UCSD-AML1 (cell line): ENCODE data around the gene CASP6.

Experiments
- DNase-seq: peaks from one replicate; lab custom pipeline; 2025; ENCODE audit not compliant: unreplicated experiment; lab: John Stamatoyannopoulos, UW

Gene CASP6

DNA sequence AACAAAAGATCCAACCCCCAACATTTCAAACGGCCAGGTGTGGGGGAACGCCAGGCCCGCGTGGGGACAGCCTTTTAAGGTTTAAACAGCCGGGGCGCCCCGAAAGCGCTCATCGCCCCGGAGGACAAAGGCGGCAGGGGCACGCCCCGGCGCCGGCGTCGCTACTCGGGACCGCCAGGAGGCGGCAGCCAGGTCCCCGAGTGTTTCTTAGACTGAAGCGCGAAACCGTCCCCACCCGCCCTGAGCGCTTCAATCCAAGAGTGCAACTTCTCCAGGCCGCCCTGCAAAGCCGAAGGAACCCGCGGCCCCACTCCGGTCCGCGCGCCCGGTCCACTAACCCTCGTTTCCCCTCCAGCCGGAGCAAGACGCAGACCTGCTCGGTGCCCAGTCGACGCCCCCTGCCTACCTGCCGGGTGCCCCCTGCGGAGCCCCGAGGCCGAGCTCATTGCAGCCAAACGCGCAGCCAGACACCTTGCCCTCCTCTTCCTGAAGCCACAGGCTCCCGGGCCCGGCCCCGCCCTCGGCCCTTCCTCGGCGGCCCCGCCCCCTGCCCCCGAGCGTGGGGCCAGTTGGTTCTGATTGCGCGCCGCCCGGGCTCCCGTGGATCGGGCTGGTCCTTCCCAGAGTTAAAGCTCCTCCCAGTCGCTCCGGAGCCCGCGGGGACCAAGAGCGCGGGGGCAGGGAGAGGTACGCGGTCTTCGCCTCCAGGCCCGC lies at the start of gene CASP6:
CASP6 (minus strand) TSS at position 496 of the 714 bp plus-strand sequence; CDS start at position 446, 50 bp downstream.
- DNase-seq = peak; percentile 86

DNA sequence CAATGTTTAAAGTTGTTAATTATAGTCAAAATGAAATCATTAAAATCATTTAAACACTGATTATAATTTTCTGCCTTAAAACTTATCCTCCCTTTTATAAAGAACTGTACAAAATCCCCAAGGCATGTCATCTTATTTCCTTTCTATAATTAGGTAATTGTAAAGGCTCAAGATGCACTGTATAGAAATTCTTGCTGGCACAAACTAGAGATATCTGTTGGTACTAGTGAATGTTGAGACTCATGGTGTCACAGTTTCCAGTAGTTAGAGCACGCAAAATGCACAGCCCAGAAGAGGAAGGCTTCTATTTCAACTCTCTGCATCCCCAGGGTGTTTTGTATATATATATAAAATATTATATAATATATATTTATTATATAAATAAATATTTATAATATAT lies 49.3 kb upstream of the CASP6 start:
- DNase-seq = no peak

- no peak for DNase-seq
Observed at GRCh38 chr4:109751852-109752251, 48.6 kb upstream of the CASP6 start.

DNA sequence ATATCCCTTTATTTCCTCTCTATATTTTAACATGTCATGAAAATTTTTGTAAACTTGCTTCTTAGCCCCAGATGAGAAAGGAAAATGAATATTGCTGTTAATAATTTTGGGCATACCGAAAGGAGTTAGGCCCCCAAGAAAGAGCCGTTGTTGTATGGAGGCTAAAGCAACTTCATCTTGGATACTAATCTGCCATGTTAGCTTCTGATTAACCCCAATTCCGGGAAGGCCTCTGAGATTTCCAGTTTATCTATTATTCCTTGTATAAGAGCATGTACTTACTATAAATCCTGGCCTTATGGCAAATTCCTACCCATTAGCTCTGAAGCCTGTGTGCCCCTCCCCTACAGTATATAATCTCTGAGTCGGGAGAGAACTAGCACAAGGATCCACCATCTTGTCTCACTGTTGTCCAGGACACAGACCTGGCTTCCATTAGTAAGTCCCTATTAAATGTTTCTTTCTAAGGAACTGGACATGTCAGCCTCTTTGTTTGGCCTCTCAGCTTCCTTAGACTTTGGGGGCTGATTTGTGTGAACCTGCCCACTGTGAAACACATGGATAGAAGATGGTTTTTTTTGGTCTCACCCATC lies 47.5 kb upstream of the CASP6 start:
- no peak for DNase-seq

GRCh38 chr4:109749388-109750082 lies 46.3 kb upstream of the CASP6 start:
- no peak for DNase-seq

GRCh38 chr4:109748114-109748513 lies 44.9 kb upstream of the CASP6 start:
- no peak for DNase-seq

DNA sequence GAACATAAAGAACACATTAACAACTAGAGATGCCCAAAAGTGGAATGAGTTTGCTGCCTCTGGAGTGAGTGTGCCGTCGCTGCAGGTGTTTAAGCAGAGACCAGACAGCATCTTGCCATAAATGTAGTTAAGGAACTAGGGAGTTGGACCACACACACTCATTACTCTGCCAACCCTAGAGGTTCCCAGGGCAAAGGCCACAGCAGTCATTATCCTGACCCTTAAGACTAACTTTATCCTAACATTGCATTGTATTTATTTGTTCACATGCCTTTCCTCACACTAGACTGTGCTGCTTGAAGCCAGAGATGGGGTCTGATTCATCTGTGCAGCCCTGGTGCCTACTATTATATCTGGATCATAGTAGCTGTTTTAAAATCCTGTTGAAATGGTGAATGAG lies 43.5 kb upstream of the CASP6 start:
- DNase-seq = no peak

DNA sequence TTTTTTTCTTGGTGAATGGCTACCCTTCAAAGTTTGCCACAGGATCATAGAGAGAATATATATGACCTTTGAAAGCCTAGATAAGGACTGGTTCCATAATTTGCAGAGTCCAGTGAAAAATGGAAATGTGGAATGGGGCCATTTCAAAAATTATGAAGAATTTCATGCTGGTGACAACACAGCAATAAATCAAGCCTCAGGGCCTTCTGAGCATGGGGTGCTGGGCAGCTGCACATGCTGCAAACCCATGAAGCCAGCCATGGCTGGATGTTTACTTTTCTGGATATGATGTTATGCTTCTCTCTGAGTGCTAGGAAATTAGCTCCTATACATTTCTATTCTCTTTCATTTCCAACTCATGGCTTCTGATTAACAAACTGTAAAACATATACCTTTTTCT lies 42.6 kb upstream of the CASP6 start:
- no peak for DNase-seq

DNA sequence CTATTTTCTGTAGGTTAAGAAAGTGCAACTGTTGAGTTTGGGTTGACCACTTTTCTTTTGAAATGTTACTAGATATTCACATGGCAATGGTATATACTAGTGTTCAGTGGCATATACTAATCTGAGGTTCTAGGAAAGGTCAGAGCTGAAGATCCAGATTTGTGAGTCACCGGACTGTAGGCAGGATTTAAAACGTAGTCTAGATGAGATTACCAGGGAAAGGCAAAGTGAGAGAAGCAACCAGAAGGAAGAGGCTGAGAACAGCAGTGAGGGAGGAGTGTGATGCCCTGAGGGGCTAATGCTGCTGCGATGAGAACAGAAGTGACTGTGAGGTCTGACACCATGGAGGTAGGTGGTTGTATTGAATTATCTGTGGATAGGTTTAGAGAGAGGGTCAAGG lies 36.3 kb upstream of the CASP6 start:
- no peak for DNase-seq

DNA sequence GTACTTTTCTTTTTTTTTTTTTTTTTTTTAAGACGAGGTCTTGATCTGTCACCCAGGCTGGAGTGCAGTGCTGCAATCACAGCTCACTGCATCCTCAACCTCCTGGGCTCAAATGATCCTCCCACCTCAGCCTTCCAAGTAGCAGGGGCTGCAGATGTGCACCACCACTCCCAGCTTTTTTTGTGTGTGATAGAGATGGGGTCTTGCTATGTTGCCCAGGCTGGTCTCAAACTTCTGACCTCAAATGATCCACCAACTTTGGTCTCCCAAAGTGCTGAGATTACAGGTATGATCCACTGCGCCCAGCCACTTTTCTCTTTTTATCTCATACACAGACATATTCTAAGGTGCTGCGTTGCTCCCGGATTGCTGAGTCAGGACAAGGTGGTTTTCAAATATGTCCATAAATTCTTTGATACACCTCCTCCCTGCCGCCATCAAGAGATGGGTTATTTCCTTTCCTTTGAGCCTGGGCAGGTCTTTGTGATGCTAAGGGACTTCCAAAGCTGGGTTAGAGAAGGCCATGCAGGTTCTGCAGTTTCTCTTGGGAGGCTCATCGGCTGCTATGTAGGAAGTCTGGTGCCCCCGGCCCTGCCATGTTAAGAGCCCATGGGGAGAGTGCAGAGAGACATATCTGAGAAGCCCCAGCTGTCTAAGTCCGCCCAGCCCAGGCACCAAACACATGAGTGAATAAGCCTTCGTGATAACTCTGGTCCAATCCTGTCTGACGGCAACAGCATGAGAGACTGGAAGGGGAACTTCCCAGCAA lies 35.0 kb upstream of the CASP6 start:
- DNase-seq = no peak

DNA sequence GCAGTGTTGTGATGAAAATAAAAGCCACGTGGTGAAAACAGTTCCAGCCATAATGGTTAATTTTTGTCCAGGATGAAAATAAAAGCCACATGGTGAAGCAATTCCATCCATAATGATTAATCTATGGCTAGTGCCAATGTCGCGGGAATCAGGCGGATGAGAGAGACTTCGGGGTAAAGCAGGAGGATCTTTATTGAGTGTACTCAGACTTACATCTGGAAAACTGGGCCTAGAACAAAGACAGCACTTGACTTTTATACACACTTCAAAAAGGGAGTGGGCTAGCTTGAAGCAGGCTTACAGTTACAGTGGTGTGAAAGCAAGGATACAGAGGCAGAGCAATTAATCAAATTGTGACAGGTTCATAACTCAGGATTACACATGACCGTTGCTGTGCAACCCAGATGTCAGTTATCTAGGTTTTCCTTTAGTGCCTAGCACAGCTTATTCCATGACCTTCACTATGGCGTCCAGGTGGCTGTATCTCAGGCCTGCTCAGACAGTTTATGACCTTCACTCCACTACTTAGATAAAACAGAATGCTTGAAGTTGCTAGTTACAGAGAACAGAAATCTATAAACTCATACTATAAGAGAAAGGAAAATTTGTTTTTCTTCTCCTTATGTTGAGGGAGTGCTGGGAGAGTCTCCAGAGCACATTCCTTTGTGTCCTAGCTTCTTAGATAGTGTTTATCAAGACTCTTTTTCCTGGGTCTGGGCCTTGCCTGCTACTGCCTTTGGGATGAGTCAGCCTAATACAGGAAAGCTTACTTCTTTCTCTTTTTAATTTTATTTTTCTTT lies 32.5 kb upstream of the CASP6 start:
- DNase-seq = no peak

DNA sequence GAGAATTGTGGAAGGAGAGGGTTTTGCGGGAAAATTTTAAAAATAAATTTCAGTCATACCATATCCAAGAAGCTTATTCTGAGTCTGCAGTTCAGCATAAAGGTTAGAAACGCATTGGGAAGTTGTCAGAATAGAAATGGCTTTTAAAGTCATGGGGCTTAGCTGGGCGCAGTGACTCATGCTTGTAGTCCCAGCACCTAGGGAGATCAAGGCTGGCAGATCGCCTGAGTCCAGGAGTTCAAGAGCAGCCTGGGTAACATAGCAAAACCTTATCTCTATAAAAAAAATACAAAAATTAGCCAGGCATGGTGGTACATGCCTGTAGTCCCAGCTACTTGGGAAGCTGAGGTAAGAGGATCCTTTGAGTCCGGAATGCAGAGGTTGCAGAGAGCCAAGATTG lies 30.5 kb upstream of the CASP6 start:
- DNase-seq = no peak

DNA sequence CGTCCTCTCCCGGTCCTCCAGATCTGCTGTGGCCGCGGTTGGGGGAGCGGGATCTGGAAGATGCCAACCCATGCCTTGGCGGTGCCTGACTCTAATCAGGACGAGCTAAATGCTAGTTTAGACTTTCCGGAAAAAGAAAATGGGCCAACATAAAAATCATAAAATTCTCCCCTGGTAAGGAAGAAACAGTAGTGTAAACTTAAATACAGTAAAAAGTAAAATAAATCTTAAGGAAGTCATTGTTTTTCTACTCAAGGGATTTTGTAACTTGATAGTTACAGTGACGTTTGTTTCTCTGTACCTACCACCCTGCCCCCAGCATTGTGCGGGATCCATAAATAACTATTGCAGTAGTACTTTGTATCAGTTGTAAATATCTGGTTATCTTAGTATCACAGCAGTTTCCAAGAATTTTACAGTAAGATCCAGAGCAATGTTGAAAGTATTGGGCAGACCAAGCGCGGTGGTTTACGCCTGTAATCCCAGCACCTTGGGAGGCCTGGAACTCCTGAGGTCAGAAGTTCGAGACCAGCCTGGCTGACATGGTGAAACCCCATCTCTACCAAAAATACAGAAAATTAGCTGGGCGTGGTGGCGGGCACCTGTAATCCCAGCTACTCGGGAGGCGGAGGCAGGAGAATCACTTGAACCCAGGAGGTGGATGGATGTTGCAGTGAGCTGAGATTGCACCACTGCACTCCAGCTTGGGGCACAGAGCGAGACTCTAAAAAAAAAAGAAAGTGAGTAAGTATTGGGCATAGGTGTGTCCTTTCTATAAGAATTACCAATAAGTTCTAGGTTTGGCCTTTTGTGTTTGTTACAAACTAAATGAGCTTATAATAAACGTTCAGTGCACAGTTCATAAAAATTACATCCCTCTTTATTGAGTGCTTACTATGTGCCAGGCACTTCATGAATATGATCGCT lies 27.6 kb upstream of the CASP6 start:
- no peak for DNase-seq

- DNase-seq = peak; percentile 74
Observed at GRCh38 chr4:109729718-109730618, 26.7 kb upstream of the CASP6 start, which contains the start of gene PLA2G12A. PLA2G12A (minus strand) TSS chr4:109730070; CDS start chr4:109729809, 261 bp downstream.

DNA sequence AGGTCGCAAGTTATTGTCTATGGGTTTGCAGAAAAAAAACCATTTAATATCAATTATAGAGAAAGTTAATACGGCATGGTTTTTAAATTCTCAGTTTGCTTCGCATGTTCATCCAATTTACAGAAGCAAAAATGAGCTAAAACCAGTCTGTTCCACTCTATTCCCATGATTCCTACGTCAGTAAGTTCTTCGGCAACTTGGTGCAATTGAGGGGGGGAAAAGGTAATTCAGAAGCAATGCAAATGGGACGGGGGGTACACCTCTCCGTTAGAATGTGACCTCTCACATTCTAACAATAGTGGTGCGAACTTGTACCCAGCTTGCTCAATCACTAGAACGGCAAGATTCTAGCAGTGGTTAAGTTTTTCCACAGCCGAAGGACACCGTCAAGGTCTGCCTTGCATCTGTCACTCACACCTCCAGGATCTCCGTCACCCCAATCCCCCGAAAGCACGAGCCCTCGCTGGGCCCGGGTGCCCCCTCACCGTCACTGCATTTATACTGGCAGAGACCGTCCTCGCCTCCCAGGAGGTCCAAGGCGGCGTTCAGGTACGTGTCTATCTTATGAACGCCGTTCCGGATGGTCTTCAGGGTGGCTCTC lies 26.0 kb upstream of the CASP6 start:
- DNase-seq = no peak

GRCh38 chr4:109728385-109728784 lies 25.1 kb upstream of the CASP6 start:
- DNase-seq = no peak

DNA sequence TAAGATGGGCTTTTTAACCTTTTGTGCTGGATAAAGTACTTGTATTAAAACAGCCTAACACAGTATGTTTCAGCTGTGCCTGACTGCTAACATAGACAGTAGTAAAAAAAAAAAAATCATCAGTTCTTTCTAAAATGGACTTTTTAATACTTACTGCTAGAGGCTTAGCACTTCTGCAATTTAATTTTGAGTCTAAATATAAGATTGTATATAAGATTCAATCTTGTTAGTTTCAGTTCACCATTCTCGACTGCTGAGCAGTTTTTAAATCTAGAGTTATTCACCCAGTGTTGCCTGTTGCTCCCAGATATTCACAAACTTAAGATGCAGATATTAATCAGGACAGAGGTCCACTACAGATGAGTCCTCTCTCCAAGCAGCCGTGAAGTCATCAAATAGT lies 19.9 kb upstream of the CASP6 start:
- DNase-seq = no peak

DNA sequence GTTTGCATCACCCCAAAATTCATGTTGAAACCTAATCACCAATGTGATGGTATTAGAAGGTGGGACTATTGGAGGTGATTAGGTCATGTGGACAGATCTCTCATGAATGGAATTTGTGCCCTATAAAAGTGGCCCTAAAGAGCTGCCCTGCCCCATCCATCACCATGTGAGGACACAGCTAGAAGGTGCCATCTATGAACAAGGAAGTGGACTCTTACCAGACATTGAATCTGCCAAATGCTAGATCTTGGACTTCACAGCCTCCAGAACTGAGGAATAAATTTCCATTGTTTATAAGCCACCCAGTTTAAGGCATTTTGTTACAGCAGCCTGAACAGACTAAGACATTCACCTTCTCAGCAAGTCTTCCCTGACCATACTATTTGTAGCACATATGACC lies 19.1 kb upstream of the CASP6 start:
- no peak for DNase-seq
